Stimulated activated CD8-positive, alpha-beta memory T cell treated with anti-CD3 and anti-CD28 coated beads, Interleukin-7, amount 100 ng/mL, for 48 hours (primary cell): ENCODE data around the gene MRTFB.
"Not testable (repeated sequence)": the region's sequence is repeated elsewhere in the genome, so short reads cannot be mapped to it uniquely, and the experiment has no call there.

Source experiments
- DNase-seq, 2 donors: peaks; one replicate each; pipeline ENCODE4 v3.0.0-alpha.2; 2020; ENCODE audit warnings: low read depth in 1 of 2; ENCODE audit errors: extremely low read depth in 1 of 2

The MRTFB gene

DNA sequence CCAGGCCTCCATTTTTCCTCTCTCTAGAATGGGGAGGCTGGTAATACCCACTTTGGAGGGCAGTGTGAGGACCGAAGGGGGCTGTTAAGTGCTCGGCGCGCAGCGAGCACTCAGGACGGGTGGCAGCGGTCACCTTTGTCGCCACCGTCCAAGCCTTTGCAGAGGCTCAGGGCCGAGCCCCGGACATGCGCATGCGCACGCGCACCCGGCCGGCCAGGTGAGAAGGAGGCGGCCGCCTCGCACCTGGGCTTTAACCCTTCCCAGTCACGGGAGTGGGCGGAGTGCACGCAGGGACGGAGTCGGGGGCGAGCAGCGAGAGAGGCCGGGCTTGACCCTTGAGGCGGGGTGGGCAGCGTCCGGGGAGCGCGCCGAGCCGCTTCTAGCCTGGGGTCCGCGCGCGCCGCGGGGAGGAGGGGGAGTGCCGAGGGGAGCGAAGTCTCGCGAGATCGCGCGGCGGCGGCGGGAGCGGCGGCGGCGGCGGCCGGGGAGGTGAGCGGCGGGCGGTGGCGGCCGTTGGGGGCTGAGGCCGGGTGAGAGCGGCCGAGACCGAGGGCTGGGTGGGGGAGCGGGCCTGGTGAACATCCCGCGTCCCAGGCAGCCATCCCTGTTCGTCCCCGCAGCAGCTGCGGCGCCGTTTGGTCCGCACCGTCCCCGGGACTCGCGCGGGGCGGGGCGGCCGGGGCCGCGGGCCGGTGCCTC is at the start of gene MRTFB:
MRTFB (plus strand) TSS at position 443 of the 699 bp plus-strand sequence. CDS start 69,288 bp downstream, outside the sequence.
- DNase-seq = peak; percentile 52 to 57

DNA sequence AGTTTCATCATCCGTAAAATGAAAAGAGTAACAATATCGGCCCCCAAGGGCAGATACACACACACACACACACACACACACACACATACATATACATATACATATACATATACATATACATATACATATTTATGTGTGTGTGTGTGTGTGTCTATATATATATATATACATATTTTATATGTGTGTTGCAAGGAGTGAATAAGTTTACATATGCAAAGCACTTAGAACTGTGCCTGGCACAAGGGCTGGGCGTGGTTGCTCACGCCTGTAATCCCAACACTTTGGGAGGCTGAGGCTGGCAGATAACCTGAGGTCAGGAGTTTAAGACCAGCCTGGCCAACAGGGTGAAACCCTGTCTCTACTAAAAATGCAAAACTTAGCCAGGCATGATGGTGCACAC is 47.6 kb upstream of the MRTFB start:
- DNase-seq = not testable (repeated sequence)

- no peak for DNase-seq
Observed at GRCh38 chr16:14024283-14024682, 46.8 kb upstream of the MRTFB start.

- no peak for DNase-seq
Observed at GRCh38 chr16:14026572-14027285, 44.4 kb upstream of the MRTFB start.

DNA sequence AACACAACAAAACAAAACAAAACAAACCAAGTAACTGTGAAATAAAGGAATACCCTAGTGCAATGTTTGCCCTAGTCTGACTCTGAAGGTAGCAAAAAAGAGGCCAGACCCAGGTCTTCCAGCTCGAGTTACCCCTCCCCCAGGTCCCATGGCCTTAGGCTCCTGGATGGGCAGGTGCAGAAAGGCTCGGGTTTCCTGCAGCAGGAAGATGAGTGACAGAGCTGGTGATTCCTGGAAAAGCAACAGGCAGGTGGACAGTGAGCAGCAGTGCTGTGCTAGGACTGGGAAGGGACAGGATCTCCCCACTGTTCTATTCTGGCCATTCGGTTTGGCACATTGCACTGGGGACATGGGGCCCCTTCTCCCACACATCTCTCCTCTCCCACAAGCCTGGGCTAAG is 42.9 kb upstream of the MRTFB start:
- DNase-seq = no peak

DNA sequence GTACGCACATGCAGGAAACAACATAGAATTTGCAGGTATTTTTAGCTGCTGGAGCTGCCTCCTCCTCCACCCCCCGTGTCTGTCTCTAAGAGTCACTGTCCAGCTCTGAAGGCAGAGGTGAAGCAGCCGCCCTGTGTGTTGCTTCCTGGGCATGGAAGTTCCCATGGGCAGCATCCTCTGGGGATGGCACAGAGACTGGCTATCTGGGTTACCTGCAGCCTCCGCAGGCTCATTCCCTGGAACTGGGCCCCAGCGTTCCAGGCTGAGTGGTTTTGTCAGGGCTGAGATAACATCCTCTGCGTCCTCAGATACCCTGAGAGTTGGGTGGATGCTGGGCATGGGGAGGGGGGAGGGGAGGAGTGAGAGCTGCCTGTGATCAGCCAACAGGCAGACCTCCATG is 41.5 kb upstream of the MRTFB start:
- no peak for DNase-seq

- no peak for DNase-seq
Observed at GRCh38 chr16:14035092-14035491, 36.0 kb upstream of the MRTFB start.

- no peak for DNase-seq
Observed at GRCh38 chr16:14036889-14037288, 34.2 kb upstream of the MRTFB start.

DNA sequence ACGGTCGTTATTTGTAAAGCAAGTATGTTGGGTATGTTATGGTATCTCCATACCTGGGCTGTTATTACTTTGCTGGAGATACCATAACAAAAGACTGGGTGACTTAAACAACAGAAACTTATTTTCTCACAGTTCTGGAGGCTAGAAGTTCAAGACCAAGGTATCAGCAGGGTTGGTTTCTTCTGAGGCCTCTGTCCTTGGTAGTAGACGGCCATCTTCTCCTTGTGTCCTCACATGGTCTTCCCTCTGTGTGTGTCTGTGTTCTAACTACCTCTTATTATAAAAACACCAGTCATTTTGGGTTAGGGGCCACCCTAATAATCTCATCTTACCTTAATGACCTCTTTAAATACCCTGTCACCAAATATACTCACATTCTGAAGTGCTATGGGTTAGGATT is 33.2 kb upstream of the MRTFB start:
- no peak for DNase-seq

GRCh38 chr16:14041164-14041563 is 30.0 kb upstream of the MRTFB start:
- DNase-seq = no peak

DNA sequence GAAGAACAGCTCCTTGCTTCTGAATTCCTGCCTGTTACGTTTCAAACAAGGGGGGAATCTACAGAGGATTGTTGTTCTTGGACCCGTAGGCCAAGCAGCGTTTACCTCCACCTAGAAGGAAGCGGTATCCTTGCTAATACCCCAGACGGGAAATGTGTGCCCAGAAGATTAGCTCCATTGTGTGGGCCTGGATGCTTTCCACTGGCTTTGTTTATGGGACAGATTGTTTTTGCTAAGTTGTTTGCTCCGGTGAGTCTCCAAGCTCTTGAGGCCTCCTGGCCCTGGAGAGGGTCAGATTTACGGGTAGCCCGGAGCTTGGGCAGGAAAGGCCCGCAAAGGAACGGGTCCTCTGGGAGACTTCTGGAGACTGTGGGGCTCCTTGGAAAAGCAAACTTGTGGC is 28.4 kb upstream of the MRTFB start:
- DNase-seq = no peak

- DNase-seq = no peak
Observed at GRCh38 chr16:14043278-14043677, 27.8 kb upstream of the MRTFB start.

DNA sequence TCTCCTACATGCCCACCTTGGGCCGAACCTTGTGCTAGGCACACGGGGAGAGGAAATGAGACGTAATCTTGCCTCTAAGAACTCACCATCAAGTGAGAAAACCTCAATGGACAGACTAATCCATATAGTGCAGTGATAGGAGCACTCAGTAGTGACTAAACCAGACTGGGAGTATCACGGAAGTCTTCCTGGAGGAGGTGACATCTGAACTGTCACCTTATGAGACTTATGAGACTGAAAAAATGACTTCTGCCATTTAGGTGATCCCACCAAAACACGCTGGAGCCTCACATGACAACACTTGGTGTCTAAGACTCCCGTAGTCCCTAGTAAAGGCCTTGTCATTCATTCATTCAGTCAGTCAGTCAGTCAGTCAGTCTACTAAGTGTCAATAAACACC is 27.3 kb upstream of the MRTFB start:
- DNase-seq = no peak

DNA sequence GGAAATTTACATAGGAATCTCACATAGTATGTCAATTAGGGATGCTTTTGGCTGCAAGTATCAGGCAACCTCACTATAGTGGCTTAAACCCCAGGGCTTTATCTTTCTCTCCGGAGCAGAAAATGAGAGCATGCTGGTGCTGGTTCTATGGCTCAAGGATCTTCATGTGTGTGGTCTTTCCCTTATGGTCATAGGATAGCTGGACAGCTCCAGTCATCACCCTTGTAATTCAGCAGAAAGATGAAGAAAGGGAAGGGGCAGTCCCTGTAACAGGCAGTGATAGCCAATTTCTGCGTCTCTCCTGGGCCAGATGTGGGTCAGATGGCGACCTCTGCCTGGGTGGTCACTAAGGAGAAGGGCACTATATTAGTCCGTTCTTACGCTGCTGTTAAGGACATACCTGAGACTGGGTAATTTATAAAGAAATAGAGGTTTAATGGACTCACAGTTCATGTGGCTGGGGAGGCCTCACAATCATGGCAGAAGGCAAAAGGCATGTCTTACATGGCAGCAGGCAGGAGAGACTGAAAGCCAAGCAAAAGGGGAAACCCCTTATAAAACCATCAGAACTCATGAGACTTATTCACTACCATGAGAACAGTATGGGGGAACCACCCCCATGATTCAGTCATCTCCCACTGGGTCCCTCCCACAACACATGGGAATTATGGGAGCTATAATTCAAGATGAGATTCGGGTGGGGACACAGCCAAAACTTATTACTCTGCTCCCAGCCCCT is 23.8 kb upstream of the MRTFB start:
- DNase-seq = not testable (repeated sequence)

DNA sequence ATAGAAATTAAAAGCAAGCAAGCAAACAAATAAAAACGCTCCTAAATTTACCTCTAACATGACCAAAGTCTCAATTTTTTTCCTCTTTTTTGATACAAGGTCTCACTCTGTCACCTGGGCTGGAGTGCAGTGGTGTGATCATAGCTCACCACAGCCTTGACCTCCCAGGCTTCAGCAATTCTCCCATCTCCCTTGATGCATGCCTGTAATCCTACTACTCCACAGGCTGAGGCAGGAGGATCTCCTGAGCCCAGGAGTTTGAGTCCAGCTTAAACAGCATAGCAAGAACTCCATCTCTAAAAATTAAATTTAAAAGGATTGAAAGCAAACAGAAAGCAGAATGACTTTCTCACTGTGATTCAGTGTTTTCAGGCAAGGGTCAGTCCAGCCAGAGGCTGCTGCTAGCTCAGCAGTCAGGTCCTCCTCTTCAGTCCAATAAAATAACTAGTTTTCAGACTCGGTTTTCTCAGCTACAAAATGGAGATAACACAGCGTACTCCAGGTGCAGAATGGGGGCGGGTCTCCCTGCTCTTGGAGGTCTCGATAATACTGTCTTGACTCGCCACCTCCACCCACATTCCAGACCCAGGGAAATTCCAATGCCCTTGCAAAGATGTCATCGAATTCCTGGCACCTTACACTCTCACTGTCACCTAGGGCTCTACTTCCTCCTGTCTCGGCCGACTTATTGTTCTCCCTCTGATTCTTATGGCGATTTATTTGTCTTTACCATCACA is 20.7 kb upstream of the MRTFB start:
- DNase-seq = no peak

DNA sequence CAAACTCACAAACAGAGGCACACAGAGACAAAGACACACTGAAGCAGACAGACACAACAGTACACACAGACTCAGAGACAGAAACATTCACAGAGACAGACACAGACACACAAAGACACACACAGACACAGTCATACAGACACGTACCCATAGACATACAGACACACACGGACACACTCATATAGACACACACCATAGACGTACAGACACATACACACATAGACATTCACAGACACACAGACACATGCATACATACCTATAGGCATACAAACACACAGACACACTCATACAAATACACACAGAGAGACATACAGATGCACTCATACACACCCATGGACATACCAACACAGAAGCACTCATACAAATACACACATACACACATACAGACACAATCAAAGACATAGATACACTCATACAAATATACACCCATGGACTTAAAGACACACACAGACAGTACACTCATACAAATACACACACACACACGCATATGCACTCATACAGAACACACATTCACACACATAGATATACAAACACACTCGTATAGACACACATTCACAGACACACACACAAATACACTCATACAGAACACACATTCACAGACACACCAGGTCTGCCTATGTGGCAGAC is 19.9 kb upstream of the MRTFB start:
- no peak for DNase-seq

DNA sequence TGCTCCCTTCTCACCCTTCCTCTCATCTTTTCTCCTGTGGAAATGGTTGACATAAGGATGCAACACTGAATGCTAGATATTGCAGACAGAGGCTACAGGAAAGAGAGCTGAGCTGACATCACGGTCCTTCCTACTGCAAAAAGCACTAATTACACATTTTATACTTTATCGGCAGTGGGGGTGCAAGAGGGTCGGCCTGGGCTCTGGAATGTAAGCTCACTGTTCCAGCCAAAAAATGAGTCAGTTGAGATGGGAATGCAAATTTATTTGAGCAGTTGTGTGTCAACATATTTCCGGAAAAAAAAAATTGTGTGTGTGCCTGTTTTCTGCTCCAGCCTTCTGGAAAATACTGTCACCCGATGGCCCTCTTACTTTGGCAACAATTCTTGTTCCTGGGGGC is 14.1 kb upstream of the MRTFB start:
- no peak for DNase-seq

DNA sequence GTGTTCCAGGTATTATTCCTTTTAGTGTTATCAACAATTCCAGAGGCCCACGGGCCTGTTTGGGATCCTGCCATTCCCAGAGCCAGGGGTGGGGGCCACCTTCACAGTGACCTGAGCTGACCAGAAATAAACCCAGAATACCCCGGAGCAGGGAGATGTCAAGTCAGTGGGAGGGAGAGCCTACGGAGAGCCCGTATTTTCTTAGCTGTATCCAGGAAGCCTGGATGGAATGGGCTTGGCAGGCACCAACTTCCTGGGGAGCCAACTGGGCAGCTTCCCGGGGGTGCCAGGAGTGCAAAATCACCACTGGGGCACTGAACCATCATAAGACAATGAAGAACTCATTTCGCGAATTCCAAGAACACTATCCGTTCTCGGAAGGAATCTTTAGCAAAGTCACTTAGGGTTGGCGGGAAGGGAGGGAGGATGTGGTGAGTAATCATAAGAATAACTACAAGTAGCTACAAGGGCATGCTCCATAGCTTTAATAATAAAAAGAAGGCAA is 13.2 kb upstream of the MRTFB start:
- no peak for DNase-seq

DNA sequence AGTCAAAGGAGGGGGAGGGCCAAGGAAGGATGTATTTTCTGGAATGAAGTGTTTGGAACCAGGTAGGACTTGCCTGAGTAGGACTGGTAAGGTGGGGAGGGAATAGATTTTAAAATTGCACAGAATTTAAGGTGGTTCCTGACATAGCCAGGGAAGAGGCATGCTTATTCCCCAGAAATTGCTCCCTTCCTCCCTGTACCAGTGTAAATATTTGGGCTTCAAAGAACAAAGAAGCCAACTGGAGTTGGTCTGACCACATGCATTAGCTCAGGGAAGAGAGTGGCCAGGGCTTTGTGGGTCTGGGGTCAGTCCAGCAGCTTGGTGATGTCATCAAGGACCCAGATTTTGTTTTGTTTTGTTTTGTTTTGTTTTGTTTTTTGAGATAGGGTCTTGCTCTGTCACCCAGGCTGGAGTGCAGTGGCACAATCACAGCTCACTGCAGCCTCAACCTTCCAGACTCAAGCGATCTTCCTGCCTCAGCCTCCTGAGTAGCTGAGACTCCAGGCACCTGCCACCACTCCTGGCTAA is 9.3 kb upstream of the MRTFB start:
- no peak for DNase-seq

DNA sequence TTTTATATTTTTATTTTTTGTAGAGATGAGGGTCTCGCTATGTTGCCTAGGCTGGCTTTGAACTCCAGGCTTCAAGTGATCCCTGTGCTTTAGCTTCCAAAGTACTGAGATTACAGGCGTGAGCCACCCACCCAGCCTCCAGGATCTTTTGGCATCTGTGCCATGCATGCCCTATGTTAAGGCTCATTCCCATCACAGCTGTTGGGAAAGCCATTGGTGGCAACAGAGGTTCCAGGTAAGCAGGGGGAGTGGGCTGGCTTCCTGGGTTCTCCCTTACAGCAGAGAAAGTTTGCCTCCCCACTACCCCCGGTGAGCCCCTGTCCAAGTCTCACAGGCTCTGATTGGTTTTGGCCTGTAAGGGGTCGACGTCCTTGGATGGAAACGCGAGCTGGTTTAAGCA is 8.9 kb upstream of the MRTFB start:
- no peak for DNase-seq
